HepG2 (cell line): ENCODE measurements around the gene EPM2AIP1. TPM values are rescaled to one million over a fixed set of nuclear protein-coding genes. Genes with fewer than 3 reads are reported as not detected.
A peak's percentile ranks its signal among the peaks of the same experiment; 100 is the strongest.

Experiments used
- AHDC1 ChIP-seq: sonication (generic); formaldehyde crosslinking; IDR thresholded peaks from 2 replicates; pipeline ENCODE4 v1.5.1; 2020; ENCODE audit warnings: mild to moderate bottlenecking, missing genetic modification reagents, borderline replicate concordance
- ARHGAP35 ChIP-seq: sonication (generic); formaldehyde crosslinking; IDR thresholded peaks from 2 replicates; pipeline ENCODE4 v1.9.0; 2022; ENCODE audit warnings: mild to moderate bottlenecking, inconsistent platforms, moderate library complexity, missing genetic modification reagents, borderline replicate concordance
- CREM ChIP-seq, 2 experiments: sonication (generic) in 1 of 2; formaldehyde crosslinking in 1 of 2; IDR thresholded peaks; 2 replicates each; pipeline versions ENCODE4 v1.4.0 to v1.6.1; 2016 to 2020; ENCODE audit warnings: antibody characterized with exemption in 1 of 2, mild to moderate bottlenecking in 1 of 2, missing genetic modification reagents in 1 of 2
- DMTF1 ChIP-seq: sonication (generic); formaldehyde crosslinking; IDR thresholded peaks from 2 replicates; pipeline ENCODE4 v1.4.0; 2020; ENCODE audit warnings: mild to moderate bottlenecking, missing genetic modification reagents
- GFI1 ChIP-seq: sonication (generic); formaldehyde crosslinking; IDR thresholded peaks from 2 replicates; pipeline ENCODE4 v1.5.0; 2020; ENCODE audit warnings: missing genetic modification reagents, mild to moderate bottlenecking, borderline replicate concordance
- HNRNPH1 ChIP-seq: fragments of 200-400 bp; formaldehyde crosslinking; optimal IDR thresholded peaks from 2 replicates; pipeline ENCODE3; 2017; ENCODE audit warnings: mild to moderate bottlenecking, low read depth, low read length
- HNRNPLL ChIP-seq: fragments of 200-400 bp; formaldehyde crosslinking; IDR thresholded peaks from 2 replicates; pipeline ENCODE4 v1.6.1; 2017; ENCODE audit warnings: mild to moderate bottlenecking, low read depth, low read length; ENCODE audit not compliant: poor library complexity, severe bottlenecking
- HOXA7 ChIP-seq: sonication (generic); formaldehyde crosslinking; IDR thresholded peaks from 2 replicates; pipeline ENCODE4 v1.8.1; 2022; ENCODE audit warnings: mild to moderate bottlenecking, missing genetic modification reagents, moderate library complexity
- IKZF1 ChIP-seq: fragments of 450-650 bp; IDR thresholded peaks from 2 replicates; pipeline ENCODE4 v1.7.1; 2016
- MZF1 ChIP-seq: sonication (generic); formaldehyde crosslinking; IDR thresholded peaks from 2 replicates; pipeline ENCODE4 v1.8.1; 2023; ENCODE audit warnings: mild to moderate bottlenecking, missing genetic modification reagents, borderline replicate concordance
- NCOR1 ChIP-seq: fragments of 200-600 bp; sonication (generic); IDR thresholded peaks from 2 replicates; pipeline ENCODE4 v1.7.0; 2017; ENCODE audit warnings: antibody characterized with exemption, low read length, borderline replicate concordance
- RAD21 ChIP-seq: fragments of 450-650 bp; formaldehyde crosslinking; IDR thresholded peaks from 2 replicates; pipeline ENCODE4 v1.5.0; 2020; ENCODE audit warnings: mild to moderate bottlenecking
- RCOR2 ChIP-seq: IDR thresholded peaks from 2 replicates; pipeline ENCODE4 v1.6.1; 2016; ENCODE audit warnings: missing biosample characterization, missing genetic modification reagents
- TCF7L2 ChIP-seq: IDR thresholded peaks from 2 replicates; pipeline ENCODE4 v1.6.1; 2011; ENCODE audit warnings: mild to moderate bottlenecking, low read depth, low read length, moderate library complexity
- ZMAT3 ChIP-seq: sonication (generic); formaldehyde crosslinking; conservative IDR thresholded peaks from 2 replicates; pipeline ENCODE4 v1.7.0; 2021; ENCODE audit warnings: missing genetic modification reagents
- ZNF121 ChIP-seq: sonication (generic); formaldehyde crosslinking; IDR thresholded peaks from 2 replicates; pipeline ENCODE4 v1.5.0; 2020; ENCODE audit warnings: mild to moderate bottlenecking, missing genetic modification reagents
- ZNF468 ChIP-seq: sonication (generic); formaldehyde crosslinking; IDR thresholded peaks from 2 replicates; pipeline ENCODE4 v1.8.0; 2022; ENCODE audit warnings: mild to moderate bottlenecking, moderate library complexity, missing genetic modification reagents
- ZNF530 ChIP-seq: sonication (generic); formaldehyde crosslinking; IDR thresholded peaks from 2 replicates; pipeline ENCODE4 v1.5.0; 2020; ENCODE audit warnings: low read depth, mild to moderate bottlenecking, missing genetic modification reagents
- ZNF644 ChIP-seq: IDR thresholded peaks from 2 replicates; pipeline ENCODE4 v1.6.1; 2016; ENCODE audit warnings: low read depth
- ZNF746 ChIP-seq: sonication (generic); formaldehyde crosslinking; IDR thresholded peaks from 2 replicates; pipeline ENCODE4 v1.8.0; 2022; ENCODE audit warnings: mild to moderate bottlenecking, missing genetic modification reagents
- ZNF781 ChIP-seq: sonication (generic); formaldehyde crosslinking; IDR thresholded peaks from 2 replicates; pipeline ENCODE4 v1.5.1; 2020; ENCODE audit warnings: borderline replicate concordance, mild to moderate bottlenecking, missing genetic modification reagents; ENCODE audit errors: not compliant biosample characterization
- ZNF850 ChIP-seq: sonication (generic); formaldehyde crosslinking; conservative IDR thresholded peaks from 2 replicates; pipeline ENCODE4 v1.9.0; 2021; ENCODE audit warnings: mild to moderate bottlenecking, missing genetic modification reagents
- ZNF883 ChIP-seq: sonication (generic); formaldehyde crosslinking; IDR thresholded peaks from 2 replicates; pipeline ENCODE4 v1.5.1; 2020; ENCODE audit warnings: mild to moderate bottlenecking, missing genetic modification reagents; ENCODE audit errors: not compliant biosample characterization
- polyA plus RNA-seq, 8 experiments: library from polyadenylated mRNA; depleted of rRNA in 3 of 8; stranded (reverse) in 7 of 8; unstranded in 1 of 8; fragments of >200 nt; fragmentation: Illumina TruSeq in 4 of 8; extraction: Trizol in 4 of 8; gene quantifications; 2 replicates each; pipeline versions ENCODE4 v1.2.1 to v1.2.3, GENCODE V29; 2011 to 2016; ENCODE audit warnings: low read depth in 4 of 8, missing spikeins in 1 of 8, mixed read lengths in 1 of 8; ENCODE audit not compliant: insufficient read depth in 1 of 8
- total RNA-seq, 5 experiments: library from RNA; depleted of rRNA; stranded (reverse); fragments of >200 nt; fragmentation: Illumina TruSeq; extraction: Trizol; gene quantifications; 2 replicates each; pipeline ENCODE4 v1.2.3, GENCODE V29; 2016; ENCODE audit warnings: low read depth in 1 of 5
- TF ChIP-seq, protein P1 (sequence below): sonication (generic); formaldehyde crosslinking; IDR thresholded peaks from 2 replicates; pipeline ENCODE4 v1.8.1; 2023; ENCODE audit warnings: mild to moderate bottlenecking, missing genetic modification reagents, borderline replicate concordance

The EPM2AIP1 gene
- total and polyA plus RNA-seq, 2 of the 13 experiments (the other 11 are each of a cell fraction or from before 2014, with no cell fraction given), result 10.7 to 23.0 TPM

GRCh38 chr3:36992806-36993325, at the start of gene EPM2AIP1 (continued):
- TF ChIP-seq ZNF530 (no peak), AHDC1 (CRISPR knock-in tag) (no peak), HOXA7 (CRISPR knock-in tag) (no peak), ZNF468 (CRISPR knock-in tag) (no peak), MZF1 (CRISPR knock-in tag) (no peak), IKZF1 (no peak), RAD21 (CRISPR knock-in tag) (peak; percentile 50), ZNF121 (CRISPR knock-in tag) (peak; percentile 81), RCOR2 (CRISPR knock-in tag) (no peak), ZNF850 (no peak), ZNF781 (CRISPR knock-in tag) (no peak), ZNF883 (CRISPR knock-in tag) (peak; percentile 91), NCOR1 (no peak), ZNF644 (no peak), CREM (IDR thresholded peaks at IDR 0.05) (no peak), CREM (CRISPR knock-in tag; IDR thresholded peaks at IDR 0.05) (no peak), DMTF1 (CRISPR knock-in tag) (no peak), ZMAT3 (peak; percentile 84), GFI1 (0 out of 2 replicates have a peak, but pooled peaks have one; percentile 44), ARHGAP35 (CRISPR knock-in tag) (peak; percentile 73), ZNF746 (CRISPR knock-in tag) (no peak), TCF7L2 (no peak), HNRNPH1 (no peak), HNRNPLL (peak; percentile 87)
- TF ChIP-seq, protein P1, sequence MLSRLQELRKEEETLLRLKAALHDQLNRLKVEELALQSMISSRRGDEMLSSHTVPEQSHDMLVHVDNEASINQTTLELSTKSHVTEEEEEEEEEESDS (CRISPR knock-in tag), result no peak
